HG03354 (cell line): ENCODE results near the gene YIPF1.
"Not testable (repeated sequence)": the region's sequence is repeated elsewhere in the genome, so short reads cannot be mapped to it uniquely, and the experiment has no call there.

Experiments used
- ATAC-seq: cut with Tn5 transposase; IDR thresholded peaks from one replicate; pipeline ENCODE4 v1.9.1; 2021; ENCODE audit warnings: mild to moderate bottlenecking; ENCODE audit not compliant: unreplicated experiment, poor library complexity, severe bottlenecking

Gene YIPF1

DNA sequence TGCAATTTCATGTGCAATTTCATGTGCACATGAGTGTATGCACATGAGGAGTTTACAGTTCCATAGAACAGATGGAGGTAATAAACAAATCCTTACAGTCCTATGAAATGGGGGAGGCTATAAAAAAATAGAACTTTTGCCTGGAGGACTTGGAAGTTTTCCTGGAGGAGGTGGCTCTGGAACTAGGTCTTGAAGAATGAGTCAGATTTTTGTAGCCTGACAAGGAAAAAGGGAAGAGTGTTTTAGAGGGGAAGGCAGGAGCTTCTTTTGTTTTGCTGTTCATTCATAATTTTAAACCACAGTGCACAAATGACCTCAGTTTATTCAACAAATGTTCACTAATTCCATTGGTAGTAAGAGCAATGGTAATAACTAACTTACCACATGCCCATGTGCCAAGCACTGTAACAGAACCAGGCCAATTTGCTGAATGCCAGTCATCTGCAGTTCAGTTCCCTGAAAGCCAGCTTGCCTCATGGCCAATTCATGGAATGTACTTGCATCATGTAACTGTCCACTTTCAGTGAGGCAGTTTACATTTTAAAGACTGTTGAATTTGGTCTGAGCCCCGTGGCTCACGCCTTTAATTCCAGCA, 7.1 kb upstream of the YIPF1 start:
- ATAC-seq, result no peak

DNA sequence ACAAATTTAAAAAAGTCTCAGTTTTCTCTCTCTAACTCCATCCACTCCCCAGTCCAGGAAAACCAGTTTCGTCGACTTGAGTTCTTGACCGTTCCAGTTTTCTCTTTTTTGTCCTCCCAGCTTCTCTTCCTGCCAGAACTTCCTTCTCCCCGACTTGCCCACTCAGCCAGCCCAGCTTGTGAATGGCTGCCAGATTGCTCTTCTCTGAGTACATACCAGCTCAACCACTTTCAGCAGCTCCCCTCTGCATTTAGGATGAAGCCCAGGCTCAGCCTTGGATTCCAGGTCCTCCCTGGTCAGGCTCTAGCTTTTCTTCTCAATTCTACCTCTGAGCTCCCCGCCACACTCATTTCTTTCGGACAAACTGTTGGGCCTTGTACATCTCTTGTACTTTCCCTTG, 5.8 kb upstream of the YIPF1 start:
- no peak for ATAC-seq

DNA sequence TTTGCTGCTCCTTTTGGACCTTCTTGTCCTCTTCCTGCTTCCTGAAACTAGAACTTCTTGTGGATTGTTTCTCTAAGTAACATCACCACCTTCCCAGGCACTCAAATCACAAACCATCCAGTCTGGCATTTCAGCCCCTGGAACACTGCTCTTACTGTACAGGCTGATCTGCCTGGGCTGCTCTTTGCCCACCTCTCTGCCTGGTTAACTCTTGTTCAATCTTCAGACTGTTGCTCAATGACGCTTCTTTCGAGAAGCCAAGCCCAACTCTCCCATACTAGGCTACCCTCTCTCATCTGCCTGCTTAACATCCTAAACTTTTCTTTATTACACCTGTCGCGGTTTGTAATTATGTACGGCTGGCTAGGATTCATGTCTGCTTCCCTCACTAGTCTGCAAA, 5.0 kb upstream of the YIPF1 start:
- ATAC-seq, result no peak

DNA sequence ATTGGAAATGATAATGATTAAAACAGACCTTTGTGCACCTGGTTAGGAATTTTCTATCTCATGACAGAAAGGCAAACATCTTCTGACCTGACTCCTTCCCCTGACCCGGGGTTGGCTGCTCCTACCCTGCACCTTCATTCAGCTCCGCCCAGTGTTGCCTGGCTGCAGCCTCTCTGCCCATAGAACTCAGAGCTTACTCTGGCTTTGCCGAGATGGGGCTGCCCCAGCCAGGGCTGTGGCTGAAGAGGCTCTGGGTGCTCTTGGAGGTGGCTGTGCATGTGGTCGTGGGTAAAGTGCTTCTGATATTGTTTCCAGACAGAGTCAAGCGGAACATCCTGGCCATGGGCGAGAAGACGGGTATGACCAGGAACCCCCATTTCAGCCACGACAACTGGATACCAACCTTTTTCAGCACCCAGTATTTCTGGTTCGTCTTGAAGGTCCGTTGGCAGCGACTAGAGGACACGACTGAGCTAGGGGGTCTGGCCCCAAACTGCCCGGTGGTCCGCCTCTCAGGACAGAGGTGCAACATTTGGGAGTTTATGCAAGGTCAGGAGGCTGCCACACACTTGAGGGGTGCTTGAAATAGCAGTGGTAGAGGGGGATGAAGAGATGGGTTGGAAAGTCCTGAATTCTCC, 4.5 kb upstream of the YIPF1 start, which contains the start of gene DIO1:
Gene DIO1 (plus strand): TSS at position 189 of the 638 bp plus-strand sequence. CDS start 24 bp downstream, at position 213.
- ATAC-seq, result no peak

DNA sequence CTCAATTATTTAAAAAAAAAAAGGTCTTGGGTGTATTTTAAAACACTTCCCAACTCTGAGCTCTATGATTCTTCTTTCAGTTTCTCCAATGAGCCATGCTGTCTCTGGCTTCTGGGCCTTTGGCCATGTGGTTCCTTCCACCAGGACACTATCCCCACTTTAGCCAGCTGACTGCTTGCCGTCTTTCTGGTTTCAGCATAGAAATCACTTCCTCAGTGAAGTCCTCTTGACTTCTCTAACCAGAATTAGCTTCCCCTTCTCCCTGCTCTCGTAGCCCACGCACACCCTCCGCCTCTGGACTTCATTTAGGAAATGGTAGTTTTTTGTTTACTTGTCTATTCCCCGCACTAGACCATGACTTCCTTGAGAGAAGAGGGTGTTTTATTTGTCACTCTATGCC, 3.3 kb upstream of the YIPF1 start:
- no peak for ATAC-seq

DNA sequence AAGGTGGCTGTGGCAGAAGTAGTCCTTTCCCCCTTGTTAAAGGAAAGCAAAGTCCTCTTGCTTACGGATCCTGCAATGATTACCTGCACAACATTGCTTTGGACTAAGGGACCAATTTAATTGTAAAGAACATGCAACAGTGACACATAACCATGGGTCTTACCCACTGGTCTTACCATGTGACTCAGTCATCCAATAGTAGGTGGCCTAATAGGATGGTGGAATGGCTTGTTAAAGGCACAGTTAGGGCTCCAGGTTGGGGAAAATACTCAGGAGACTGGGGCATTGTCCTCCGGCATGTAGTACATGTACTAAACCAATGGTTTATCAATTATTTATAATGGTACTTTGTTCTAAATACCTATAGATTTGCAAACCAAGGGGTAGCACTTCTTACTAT, 2.1 kb upstream of the YIPF1 start:
- no peak for ATAC-seq

DNA sequence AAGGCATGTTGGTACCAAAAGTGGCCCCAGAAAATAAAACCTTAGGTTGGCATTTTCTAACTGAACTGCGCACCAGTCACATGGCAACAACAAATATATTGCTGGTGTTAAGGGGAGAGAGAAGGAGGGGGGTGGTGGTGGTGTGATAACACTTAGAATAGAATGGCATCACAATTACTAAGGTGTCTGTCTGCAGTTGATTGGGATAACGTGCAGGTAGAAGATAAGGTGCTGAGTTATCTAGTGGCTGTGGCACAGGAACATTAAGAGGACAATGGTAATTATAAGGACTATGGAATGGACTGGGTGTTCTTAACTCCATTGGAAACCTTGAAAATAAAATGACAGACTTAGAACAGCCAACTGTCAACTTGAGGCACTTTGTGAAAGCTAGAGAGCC, 1.4 kb upstream of the YIPF1 start:
- ATAC-seq, result no peak

DNA sequence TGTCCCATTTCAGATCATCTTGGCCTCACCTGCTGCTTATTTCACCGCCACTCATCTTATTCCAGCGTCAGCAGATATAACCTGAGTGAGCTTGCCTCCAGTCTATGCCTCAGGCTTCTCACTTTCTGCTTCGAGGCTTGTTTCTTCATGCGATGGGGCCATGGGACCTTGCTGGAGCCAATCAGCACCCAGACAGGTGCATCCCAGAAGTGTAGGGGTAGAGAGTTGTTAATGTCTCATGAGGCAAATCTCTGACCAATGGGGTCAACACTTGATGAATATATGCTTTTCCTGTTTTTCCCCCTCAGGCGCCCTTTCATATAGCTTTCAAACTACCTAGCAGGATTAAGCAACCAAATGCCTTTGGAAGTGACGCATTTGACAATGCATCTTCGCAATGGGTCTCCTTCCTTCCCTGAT, 935 bp upstream of the YIPF1 start:
- no peak for ATAC-seq

DNA sequence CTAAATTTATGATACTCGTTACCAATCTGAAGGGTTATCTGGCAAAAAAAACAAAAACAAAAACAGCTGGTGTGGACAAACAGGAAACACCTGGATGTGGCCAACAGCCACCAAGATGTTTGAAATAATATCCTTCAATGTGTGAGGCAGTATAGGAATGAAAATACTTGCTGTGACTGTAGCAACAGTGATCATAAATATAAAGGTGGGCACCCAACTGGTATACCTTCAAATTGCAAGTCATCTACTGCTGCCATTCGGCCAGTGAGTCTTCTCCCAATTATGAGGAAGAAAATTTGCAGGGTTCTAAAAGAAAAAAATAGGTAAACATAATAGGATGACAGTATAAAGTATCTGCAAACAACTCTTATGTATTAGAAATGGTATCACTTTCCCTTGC, 916 bp downstream of the YIPF1 start:
- no peak for ATAC-seq

DNA sequence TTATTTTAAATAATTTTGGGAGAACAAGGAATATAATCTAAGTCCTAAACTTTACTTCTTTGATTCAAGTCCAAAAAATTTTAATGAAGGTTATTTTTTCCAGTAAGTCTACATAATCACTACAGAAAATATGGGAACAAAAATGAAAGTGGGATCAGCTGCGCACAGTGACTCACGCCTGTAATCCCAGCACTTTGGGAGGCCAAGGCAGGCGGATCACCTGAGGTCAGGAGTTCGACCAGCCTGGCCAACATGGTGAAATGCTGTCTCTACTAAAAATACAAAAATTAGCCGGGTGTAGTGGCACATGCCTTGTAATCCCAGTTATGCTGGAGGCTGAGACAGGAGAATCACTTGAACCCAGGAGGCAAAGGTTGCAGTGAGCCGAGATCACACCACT, 6.0 kb downstream of the YIPF1 start:
- not testable (repeated sequence) for ATAC-seq

DNA sequence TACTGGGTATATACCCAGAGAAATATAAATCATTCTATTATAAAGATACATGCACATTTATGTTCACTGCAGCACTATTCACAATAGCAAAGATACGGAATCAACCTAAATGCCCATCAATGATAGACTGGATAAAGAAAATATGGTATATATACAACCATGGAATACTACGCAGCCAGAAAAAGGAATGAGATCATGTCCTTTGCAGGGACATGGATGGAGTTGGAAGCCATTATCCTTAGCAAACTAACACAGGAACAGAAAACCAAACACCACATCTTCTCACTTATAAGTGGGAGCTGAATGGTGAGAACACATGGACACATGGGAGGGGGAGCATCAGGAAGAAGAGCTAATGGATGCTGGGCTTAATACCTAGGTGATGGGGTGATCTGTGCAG, 7.7 kb downstream of the YIPF1 start:
- not testable (repeated sequence) for ATAC-seq

DNA sequence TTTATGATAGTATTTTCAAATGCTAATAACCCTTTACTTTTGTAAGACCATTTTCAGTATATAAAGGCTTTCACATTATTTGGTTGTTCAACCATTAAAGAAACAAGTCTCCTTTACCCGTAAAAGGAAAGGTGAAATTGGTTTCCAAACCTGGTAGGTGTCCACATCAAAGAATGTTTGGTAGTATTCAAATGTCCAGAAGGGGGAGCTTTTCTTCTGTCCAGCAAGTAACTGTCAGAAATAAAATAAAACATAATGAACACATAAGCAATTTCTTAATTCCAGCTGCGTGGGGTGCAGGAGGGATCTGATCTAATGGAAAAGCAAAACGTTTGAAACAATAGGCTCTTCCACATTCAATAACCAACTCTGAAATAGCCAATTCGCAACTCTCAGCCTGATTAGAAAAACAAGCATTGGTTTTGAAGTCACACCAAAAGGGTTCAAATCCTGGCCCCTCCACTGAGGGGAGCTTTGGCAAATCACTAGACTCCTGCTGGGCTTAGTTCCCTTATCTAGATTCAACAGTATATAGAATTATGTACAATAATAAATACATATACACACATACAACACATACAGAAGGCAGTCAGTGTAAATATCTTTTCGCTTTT, 11.0 kb downstream of the YIPF1 start:
- no peak for ATAC-seq

DNA sequence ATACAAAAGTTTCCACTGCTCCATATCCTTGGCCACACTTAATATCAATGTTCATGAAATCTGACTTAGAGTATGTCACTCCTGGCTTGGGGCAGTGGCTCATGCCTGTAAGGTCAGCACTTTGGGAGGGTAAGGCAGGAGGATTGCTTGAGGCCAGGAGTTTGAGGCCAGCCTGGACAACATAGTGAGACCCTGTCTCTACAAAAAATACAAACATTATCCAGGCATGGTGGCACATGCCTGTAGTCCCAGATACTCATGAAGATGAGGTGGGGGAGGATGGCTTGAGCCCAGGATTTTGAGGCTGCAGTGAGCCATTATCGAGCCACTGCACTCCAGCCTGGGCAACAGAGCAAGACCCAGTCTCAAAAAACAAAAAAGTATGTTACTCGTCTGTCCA, 14.4 kb downstream of the YIPF1 start:
- ATAC-seq, result not testable (repeated sequence)

DNA sequence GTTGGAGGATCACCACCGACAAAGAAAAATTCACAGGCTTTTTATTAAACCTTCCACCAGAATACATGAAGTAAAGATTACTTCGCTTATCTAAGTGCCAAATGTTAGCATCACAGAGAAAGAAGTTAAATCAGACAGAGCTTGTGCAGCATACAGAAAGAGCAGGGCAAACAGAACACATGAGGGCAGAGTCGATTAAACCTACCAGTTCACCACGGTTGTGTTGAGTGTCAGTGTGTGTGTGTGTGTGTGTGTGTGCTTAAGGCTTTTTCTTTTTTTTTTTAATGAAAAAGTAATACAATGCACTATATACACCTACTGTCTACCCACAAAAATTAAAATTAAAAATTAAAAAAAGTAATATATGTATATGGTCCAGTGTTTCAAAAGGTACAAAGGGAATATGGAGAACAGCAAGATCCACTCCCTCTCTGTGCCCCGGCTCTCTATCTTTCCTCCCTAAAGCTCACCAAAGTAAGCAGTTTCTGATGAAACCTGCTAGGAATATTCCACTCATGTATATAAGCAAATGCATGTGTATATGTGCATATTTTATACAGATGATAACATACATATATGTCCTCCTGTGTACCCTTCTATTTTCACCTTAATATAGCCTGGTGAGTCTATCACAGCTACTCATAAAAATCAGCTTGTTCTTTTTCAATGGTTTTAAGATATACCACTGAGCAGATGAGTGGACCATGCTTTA, 17.7 kb downstream of the YIPF1 start:
- no peak for ATAC-seq

DNA sequence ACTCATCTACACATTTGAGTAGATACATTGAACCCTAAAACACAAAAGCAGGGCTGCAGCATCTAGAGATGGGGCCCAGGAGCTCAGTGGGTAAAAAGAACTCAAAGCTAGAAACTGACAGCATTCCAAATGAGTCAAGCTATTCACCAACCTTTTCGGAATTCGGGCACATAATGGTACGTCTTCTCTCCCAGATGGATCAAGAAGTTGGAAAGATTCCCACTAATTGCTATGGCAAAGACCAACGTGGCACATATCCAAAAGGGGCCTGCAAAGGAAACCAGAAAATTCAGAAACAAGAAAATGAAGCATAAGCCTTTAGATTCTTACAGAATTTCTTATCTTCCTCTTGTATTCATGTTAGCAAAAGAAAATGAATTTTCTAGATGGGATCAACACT, 18.4 kb downstream of the YIPF1 start:
- ATAC-seq, result no peak

DNA sequence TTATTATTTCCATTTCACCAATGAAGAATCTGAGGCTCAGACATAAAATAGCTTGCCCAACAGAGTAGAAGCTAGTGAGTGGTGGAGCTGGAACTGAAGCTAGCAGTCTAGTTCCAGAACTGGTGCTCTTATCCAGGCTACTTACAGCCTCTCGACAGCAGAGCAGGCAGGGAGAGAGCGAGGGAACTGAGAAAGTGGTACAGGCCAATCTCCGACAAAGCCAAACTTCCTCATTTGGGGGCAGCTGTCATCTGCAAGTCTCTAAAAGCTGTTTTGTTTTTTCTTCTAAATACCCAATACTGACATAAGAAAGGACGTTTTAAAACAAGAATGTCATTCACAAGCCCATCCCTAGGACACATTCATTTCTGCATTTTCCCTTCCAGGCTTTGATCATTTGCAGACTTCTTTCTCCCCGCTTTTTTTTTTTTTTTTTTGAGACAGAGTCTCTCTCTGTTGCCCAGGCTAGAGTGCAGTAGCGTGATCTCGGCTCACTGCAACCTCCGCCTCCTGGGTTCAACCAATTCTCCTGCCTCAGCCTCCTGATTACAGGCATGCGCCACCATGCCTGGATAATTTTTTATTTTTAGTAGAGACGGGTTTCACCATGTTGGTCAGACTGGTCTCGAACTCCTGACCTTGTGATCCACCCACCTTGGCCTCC, 20.0 kb downstream of the YIPF1 start:
- no peak for ATAC-seq

DNA sequence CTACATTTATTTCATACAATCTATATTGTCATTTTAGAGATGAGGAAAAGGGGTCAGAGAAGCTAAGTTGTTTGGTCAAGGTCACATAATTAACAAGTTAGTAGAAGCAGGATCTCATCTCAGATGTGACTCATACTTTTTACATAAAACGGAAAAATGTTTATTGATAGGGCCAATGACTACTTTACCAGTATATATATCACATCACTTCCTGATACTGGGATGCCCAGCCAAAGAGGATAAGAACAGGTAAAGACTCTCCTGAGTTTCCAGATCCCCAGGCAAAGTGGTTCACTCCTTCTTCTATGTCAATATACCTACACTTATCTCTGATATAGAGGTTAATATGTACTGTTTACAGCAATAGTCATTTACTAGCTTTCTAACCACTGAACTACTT, 21.0 kb downstream of the YIPF1 start:
- no peak for ATAC-seq

DNA sequence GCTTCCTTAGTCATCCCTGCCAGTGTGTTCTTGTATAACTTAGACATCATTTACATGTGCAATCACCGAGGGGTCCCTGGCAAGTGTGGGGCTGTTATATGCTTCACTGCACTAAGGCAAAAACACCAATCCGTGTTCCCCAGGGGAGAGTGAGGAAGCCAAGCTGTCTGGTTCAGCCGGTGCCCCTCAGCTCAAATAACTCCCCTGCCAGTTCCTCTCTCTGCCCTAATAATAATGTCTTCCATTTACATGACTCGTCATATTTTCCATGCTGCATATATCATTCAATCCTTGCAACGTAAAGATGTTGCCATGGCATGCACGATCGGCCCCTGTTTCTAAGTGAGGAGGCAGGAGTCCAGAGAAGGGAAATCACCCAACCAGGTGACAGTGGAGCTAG, 27.1 kb downstream of the YIPF1 start:
- no peak for ATAC-seq

DNA sequence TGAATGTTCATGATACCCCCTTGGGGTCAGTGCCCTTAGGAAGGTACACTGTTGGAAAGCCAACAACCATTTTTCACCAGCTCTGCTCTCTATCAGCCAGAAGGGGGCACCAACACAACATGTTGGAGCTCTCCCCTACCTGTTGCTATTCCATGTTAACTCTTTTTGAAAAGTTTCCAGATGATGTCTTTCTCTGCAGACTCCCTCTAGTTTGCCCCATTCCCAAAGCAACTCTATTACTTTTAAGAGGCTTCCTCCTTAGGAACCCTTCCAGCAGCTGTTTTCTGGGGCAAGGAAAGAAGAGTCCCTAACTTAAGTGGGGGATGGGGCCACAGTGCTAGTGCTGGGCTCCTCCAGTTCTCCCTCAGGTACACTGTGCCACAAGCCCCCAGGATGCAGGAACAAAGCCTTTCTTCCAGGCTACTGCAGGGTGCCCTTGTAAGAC, 28.6 kb downstream of the YIPF1 start:
- ATAC-seq, result peak; percentile 67

DNA sequence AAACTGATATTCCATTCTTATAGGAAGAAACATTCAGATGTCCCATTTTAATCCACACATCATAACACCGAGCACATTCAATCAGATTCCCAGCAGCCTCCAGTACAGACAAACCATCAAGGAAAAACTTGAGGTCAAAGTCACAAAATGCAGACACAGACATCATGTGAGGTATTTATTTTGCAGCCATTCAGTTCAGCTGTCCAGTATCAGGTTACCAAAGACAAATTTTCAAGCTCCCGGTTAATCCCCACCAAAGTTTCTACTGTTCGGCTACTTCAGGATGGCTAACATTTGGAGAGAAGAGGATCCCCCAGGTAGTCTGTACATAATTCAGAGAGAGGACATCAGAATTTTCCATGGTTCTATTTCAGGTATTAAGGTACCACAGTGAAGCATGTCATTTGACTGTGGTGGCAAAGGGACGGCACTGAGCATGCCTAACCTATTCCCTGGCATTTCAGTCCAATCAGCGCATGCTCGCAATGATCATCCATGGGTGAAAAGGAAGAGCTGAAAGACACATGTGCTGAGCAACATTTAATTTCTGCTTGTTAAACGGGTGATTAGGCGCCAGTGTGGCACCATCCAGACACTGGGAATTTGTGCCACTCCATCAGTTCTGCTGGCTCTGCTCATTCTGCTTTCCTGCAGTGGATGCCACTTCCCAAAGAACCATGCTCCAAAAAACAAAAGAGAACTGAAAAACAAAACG, 37.9 kb downstream of the YIPF1 start:
- ATAC-seq, result no peak
